CD8-positive, alpha-beta memory T cell (primary cell): Measurements from ENCODE around the gene SHROOM2. TPM values are rescaled to one million over a fixed set of nuclear protein-coding genes. Genes with fewer than 3 reads are reported as not detected.

Experiments used
- CTCF ChIA-PET: fragments of 350-600 bp; sonication (Branson Sonifier 250); formaldehyde crosslinking; loops from one replicate; lab custom pipeline; 2021; ENCODE audit warnings: antibody characterized with exemption; lab: Charles Lee
- POLR2A ChIA-PET: fragments of 350-600 bp; sonication (Branson Sonifier 250); formaldehyde crosslinking; loops from one replicate; lab custom pipeline; 2021; ENCODE audit warnings: antibody characterized with exemption; lab: Charles Lee
- DNase-seq, 5 donors: peaks; one replicate each; pipeline versions ENCODE4 v3.0.0 to v3.0.0-alpha.2; 2020 to 2022; ENCODE audit warnings: mixed read lengths in 1 of 5
- H3K27ac ChIP-seq: one replicate; pipeline ENCODE4 v1.7.0; 2013; ENCODE audit warnings: low read depth, mild to moderate bottlenecking, low read length, moderate library complexity
- H3K27me3 ChIP-seq: 2 replicates; pipeline ENCODE4 v1.7.0; 2013; ENCODE audit warnings: low read length, mild to moderate bottlenecking; ENCODE audit not compliant: insufficient read depth, poor library complexity, severe bottlenecking
- H3K36me3 ChIP-seq: 2 replicates; pipeline ENCODE4 v1.7.0; 2013; ENCODE audit warnings: mild to moderate bottlenecking, low read length, moderate library complexity; ENCODE audit not compliant: insufficient read depth
- H3K4me1 ChIP-seq: 2 replicates; pipeline ENCODE4 v1.7.0; 2013; ENCODE audit warnings: mild to moderate bottlenecking, low read length, moderate library complexity; ENCODE audit not compliant: insufficient read depth
- H3K4me3 ChIP-seq: 2 replicates; pipeline ENCODE4 v1.7.0; 2013; ENCODE audit warnings: mild to moderate bottlenecking, low read length
- H3K9me3 ChIP-seq: 2 replicates; pipeline ENCODE4 v1.7.0; 2013; ENCODE audit warnings: mild to moderate bottlenecking, low read length
- H3K27ac Mint-ChIP-seq, 8 donors: one replicate each; pipeline ENCODE4 v1.8.0; 2020 to 2021; ENCODE audit warnings: mixed read lengths in 8 of 8, mild to moderate bottlenecking in 6 of 8, inconsistent platforms in 3 of 8, moderate library complexity in 3 of 8
- H3K27me3 Mint-ChIP-seq, 2 donors: one replicate each; pipeline ENCODE4 v1.8.0; 2020 to 2021; ENCODE audit warnings: mixed read lengths in 2 of 2, mild to moderate bottlenecking in 1 of 2, moderate library complexity in 1 of 2
- H3K36me3 Mint-ChIP-seq, 3 donors: one replicate each; pipeline ENCODE4 v1.8.0; 2020 to 2021; ENCODE audit warnings: mixed read lengths in 3 of 3, inconsistent platforms in 1 of 3, mild to moderate bottlenecking in 1 of 3
- H3K4me1 Mint-ChIP-seq, 3 donors: one replicate each; pipeline ENCODE4 v1.8.0; 2020 to 2021; ENCODE audit warnings: mixed read lengths in 3 of 3, inconsistent platforms in 1 of 3, mild to moderate bottlenecking in 1 of 3
- H3K4me3 Mint-ChIP-seq, 7 donors: one replicate each; pipeline ENCODE4 v1.8.0; 2020 to 2021; ENCODE audit warnings: mixed read lengths in 7 of 7, mild to moderate bottlenecking in 6 of 7, moderate library complexity in 4 of 7, inconsistent platforms in 2 of 7
- H3K9me3 Mint-ChIP-seq, 5 donors: one replicate each; pipeline ENCODE4 v1.8.0; 2020 to 2022; ENCODE audit warnings: mixed read lengths in 5 of 5, mild to moderate bottlenecking in 3 of 5, moderate library complexity in 2 of 5, inconsistent platforms in 1 of 5
- polyA plus RNA-seq: library from polyadenylated mRNA; unstranded; fragments of 300-500 nt; fragmentation: Illumina TruSeq; gene quantifications from one replicate; pipeline ENCODE4 v1.2.3, GENCODE V29; 2021
- total RNA-seq, 2 experiments: library from RNA; stranded (reverse); gene quantifications; one replicate each; pipeline ENCODE4 v1.2.3, GENCODE V29; 2021

SHROOM2 gene, protein sequence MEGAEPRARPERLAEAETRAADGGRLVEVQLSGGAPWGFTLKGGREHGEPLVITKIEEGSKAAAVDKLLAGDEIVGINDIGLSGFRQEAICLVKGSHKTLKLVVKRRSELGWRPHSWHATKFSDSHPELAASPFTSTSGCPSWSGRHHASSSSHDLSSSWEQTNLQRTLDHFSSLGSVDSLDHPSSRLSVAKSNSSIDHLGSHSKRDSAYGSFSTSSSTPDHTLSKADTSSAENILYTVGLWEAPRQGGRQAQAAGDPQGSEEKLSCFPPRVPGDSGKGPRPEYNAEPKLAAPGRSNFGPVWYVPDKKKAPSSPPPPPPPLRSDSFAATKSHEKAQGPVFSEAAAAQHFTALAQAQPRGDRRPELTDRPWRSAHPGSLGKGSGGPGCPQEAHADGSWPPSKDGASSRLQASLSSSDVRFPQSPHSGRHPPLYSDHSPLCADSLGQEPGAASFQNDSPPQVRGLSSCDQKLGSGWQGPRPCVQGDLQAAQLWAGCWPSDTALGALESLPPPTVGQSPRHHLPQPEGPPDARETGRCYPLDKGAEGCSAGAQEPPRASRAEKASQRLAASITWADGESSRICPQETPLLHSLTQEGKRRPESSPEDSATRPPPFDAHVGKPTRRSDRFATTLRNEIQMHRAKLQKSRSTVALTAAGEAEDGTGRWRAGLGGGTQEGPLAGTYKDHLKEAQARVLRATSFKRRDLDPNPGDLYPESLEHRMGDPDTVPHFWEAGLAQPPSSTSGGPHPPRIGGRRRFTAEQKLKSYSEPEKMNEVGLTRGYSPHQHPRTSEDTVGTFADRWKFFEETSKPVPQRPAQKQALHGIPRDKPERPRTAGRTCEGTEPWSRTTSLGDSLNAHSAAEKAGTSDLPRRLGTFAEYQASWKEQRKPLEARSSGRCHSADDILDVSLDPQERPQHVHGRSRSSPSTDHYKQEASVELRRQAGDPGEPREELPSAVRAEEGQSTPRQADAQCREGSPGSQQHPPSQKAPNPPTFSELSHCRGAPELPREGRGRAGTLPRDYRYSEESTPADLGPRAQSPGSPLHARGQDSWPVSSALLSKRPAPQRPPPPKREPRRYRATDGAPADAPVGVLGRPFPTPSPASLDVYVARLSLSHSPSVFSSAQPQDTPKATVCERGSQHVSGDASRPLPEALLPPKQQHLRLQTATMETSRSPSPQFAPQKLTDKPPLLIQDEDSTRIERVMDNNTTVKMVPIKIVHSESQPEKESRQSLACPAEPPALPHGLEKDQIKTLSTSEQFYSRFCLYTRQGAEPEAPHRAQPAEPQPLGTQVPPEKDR (N-terminal part only)
- total RNA-seq (not detected), polyA plus RNA-seq (not detected)

DNA sequence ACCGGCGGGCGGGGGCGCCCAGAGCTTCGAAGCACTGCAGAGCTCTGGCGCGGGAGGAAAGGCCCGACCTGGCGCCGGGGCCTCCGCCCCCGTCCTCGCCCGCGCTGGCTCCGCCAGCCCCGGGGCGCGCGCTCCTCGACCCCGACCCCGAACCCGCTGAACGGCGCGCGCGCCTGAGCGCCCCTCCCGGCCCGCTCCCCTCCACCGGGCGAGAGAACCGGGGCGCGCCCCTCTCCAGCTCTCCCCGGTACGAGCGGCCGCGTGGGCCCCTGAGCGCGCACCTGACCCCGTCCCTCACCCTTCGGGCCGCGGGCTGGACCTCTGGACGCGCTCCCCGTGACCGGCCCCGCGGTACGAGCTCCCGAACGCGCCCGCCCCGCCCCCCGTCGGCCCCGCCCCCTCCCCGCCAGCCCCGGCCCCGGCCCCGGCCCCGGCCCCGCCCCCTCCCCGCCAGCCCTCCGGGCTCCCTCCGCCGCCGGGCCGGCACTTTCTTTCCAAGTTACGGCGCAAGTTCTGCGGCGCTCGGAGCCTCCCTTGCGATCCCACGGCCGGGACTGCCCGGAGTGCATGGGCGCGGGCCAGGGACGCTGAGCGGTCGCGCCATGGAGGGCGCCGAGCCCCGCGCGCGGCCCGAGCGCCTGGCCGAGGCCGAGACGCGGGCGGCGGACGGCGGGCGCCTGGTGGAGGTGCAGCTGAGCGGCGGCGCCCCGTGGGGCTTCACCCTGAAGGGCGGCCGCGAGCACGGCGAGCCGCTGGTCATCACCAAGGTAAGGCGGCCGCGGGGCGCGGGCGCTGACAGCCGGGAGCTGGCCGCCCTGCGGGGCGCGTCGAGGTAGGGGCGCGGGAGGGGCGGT lies at the start of gene SHROOM2:
SHROOM2 (plus strand) TSS at position 486 of the 854 bp plus-strand sequence; CDS start at position 603, 117 bp downstream.
- no peaks in the 10 kb centered on the region for H3K36me3 ChIP-seq
- H3K4me3 ChIP-seq: no peak within 1 kb of the TSS
- no peak within 1 kb of the TSS for H3K27ac ChIP-seq
- Mint-ChIP-seq H3K27me3 (peaks cover 21 to 29% of the 10 kb centered on the region in 2 donors), H3K4me3 (peak within 1 kb of the TSS in 4 of 7 donors; percentile 12 to 69 (median 42)), H3K27ac (no peak within 1 kb of the TSS), H3K4me1 (peaks cover 0 to 8% (median 0%) of the 10 kb centered on the region in 3 donors), H3K9me3 (no peaks in the 10 kb centered on the region), H3K36me3 (no peaks in the 10 kb centered on the region)
- no peaks in the 10 kb centered on the region for H3K27me3 ChIP-seq
- H3K4me1 ChIP-seq: no peaks in the 10 kb centered on the region
- CTCF ChIA-PET: no interaction called here
- no peaks in the 10 kb centered on the region for H3K9me3 ChIP-seq
- DNase-seq: no peak
- POLR2A ChIA-PET: no interaction called here

DNA sequence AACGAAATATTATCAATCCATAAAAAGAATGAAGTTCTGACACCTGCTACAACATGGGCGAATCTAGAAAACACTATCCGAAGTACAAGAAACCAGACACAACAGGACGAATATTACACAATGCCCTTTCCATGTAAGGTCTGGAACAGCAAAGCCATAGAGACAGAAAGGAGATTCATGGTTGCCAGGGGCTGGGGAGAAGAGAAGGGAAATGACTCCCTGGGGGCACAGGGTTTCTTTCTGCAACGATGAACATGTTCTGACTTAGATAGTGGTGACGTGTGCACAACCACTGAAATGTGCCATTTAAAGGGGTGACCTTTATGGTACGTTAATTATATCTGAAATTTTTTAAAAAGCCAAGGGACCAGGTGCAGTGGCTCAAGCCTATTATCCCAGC lies 48.9 kb upstream of the SHROOM2 start:
- Mint-ChIP-seq H3K27ac (no peak overlapping the region), H3K27me3 (peaks cover 0 to 6% of the 10 kb centered on the region in 2 donors), H3K9me3 (peaks cover 0 to 5% (median 0%) of the 10 kb centered on the region in 5 donors), H3K4me1 (no peaks in the 10 kb centered on the region), H3K36me3 (no peaks in the 10 kb centered on the region), H3K4me3 (no peak overlapping the region)
- Histone ChIP-seq H3K9me3 (no peaks in the 10 kb centered on the region), H3K4me1 (no peaks in the 10 kb centered on the region), H3K36me3 (no peaks in the 10 kb centered on the region), H3K27me3 (no peaks in the 10 kb centered on the region), H3K27ac (no peak overlapping the region), H3K4me3 (no peak overlapping the region)
- ChIA-PET CTCF (no interaction called here), POLR2A (no interaction called here)
- no peak for DNase-seq

DNA sequence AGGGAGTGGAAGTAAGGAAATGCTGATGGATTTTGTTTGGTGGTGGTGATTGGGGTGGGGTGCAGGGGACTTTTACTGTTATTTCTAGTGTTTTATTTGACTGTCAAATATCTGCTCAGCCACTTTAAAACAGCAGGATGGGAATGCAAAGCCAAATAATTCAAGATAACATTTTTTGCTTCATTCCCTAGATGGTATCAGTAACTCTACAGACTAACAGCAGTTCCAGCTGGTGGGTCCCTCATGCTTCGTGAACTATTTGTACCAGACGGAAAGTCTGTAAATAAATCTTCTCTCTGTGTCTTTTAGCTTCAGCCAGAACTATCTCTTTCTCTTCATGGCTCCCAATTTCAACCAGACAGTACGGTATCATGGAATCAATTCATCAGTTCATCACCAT lies 48.1 kb upstream of the SHROOM2 start:
- peak overlapping the region in 1 of 8 donors; percentile 2 for H3K27ac Mint-ChIP-seq
- H3K9me3 Mint-ChIP-seq: peaks cover 0 to 5% (median 0%) of the 10 kb centered on the region in 5 donors
- POLR2A ChIA-PET: no interaction called here
- CTCF ChIA-PET: no interaction called here
- H3K27me3 Mint-ChIP-seq: peaks cover 0 to 6% of the 10 kb centered on the region in 2 donors
- H3K4me1 Mint-ChIP-seq: no peaks in the 10 kb centered on the region
- no peak overlapping the region for H3K4me3 Mint-ChIP-seq
- no peaks in the 10 kb centered on the region for H3K9me3 ChIP-seq
- no peaks in the 10 kb centered on the region for H3K27me3 ChIP-seq
- no peaks in the 10 kb centered on the region for H3K36me3 ChIP-seq
- no peak for DNase-seq
- H3K27ac ChIP-seq: no peak overlapping the region
- no peaks in the 10 kb centered on the region for H3K36me3 Mint-ChIP-seq
- H3K4me3 ChIP-seq: no peak overlapping the region
- H3K4me1 ChIP-seq: no peaks in the 10 kb centered on the region

DNA sequence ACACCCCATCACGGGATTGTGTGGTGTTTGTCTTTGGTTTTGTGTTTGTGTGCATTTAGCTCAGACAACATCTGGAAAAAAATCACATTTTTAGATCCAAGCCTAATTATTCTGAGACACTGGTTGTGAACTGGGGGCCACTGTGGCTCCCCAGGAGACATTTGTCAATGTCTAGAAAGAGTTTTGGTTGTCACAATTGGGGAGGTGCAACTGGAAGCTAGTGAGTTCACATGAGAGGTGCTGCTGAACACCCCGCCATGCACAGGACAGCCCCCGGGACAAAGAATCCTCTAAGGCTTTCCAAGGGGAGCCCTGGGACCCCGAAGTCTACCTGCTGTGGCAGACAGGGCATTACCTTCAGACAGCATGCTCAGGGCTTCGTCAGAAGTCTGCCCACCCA lies 47.1 kb upstream of the SHROOM2 start:
- Histone ChIP-seq H3K36me3 (no peaks in the 10 kb centered on the region), H3K4me3 (no peak overlapping the region), H3K27ac (no peak overlapping the region), H3K27me3 (no peaks in the 10 kb centered on the region), H3K4me1 (no peaks in the 10 kb centered on the region), H3K9me3 (no peaks in the 10 kb centered on the region)
- H3K4me3 Mint-ChIP-seq: no peak overlapping the region
- no peak for DNase-seq
- H3K9me3 Mint-ChIP-seq: peaks cover 0 to 7% (median 0%) of the 10 kb centered on the region in 5 donors
- no peaks in the 10 kb centered on the region for H3K4me1 Mint-ChIP-seq
- H3K27ac Mint-ChIP-seq: no peak overlapping the region
- ChIA-PET CTCF (no interaction called here), POLR2A (no interaction called here)
- H3K36me3 Mint-ChIP-seq: peaks cover 0 to 5% (median 0%) of the 10 kb centered on the region in 3 donors
- peaks cover 0 to 6% of the 10 kb centered on the region in 2 donors for H3K27me3 Mint-ChIP-seq

DNA sequence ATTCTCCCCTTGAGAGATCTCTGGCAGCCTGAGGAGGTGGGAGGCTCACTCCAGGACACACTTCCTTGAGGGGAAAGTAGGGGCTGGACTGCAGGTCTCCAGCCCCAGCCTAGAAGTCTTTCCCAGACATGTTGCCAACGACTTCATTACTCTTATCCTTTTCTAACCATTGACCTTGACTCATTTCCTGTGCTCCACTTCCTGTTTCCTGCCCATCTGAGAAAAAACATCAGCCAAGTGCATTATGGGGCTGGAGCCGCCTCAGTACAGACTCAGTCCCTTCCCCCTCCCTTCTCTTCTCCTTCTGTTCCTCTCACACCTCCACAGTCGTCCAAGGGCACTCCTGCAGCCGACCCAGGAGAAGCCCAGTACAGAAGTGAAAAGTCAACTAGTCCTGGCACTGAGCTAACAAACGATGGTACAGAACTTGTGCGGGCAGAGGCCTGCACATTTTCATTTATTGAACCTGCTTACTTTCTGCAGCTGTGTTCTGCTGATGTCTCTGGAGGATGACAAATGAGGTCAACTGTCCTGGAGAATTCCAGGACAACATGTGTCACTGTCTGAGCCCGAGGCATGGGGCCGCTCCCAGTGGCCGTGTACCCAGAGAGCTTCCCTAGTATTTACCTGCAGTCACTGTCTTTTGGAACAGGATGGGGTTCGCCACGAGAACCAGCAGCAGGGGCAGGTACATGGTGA lies 40.7 kb upstream of the SHROOM2 start:
- Mint-ChIP-seq H3K9me3 (peaks cover 0 to 13% (median 8%) of the 10 kb centered on the region in 5 donors), H3K4me3 (peak overlapping the region in 5 of 7 donors; percentile 5 to 53 (median 36)), H3K27ac (peak overlapping the region in 1 of 8 donors; percentile 1), H3K27me3 (peaks cover 0 to 3% of the 10 kb centered on the region in 2 donors), H3K36me3 (peaks cover 0 to 15% (median 3%) of the 10 kb centered on the region in 3 donors), H3K4me1 (peaks cover 7 to 20% (median 16%) of the 10 kb centered on the region in 3 donors)
- CTCF ChIA-PET: no interaction called here
- Histone ChIP-seq H3K27me3 (no peaks in the 10 kb centered on the region), H3K9me3 (no peaks in the 10 kb centered on the region), H3K27ac (no peak overlapping the region), H3K4me3 (no peak overlapping the region), H3K4me1 (peaks cover 4% of the 10 kb centered on the region), H3K36me3 (no peaks in the 10 kb centered on the region)
- DNase-seq: no peak
- POLR2A ChIA-PET: no interaction called here

DNA sequence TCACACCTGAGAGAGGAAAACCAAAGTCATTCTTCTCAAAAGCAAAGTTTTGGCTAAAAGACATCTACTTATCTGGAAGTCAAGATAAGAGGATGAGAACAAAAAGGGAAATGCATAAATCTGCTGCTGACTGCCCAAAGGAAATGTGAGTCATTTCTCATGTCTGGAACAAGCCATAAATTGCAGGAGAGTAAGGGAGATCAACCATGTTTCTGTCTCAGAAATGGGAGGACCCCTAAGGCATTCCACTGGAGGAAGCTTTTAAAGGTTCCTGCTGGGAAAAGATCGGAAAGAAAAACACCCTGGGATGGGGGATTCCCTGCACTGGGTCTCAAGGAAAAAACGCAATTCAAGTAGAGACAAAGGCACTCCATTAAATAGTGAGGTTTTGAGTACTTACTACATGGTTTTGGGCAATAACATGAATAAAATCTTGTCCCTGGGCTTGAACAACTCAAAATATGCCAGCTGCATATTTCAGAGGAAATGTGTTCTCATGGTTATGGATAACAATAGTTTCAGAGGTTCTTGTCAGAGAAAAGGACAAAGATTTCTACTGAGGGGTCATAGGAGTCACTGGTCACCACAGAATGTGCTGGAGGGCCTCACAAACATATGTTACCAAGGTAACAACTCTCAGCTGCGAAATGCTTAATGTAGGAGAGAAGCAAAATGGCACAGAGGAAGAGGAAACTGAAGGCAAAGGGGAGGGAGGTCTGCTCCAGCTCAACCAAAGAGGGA lies 39.9 kb upstream of the SHROOM2 start:
- DNase-seq: no peak
- peaks cover 0 to 13% (median 8%) of the 10 kb centered on the region in 5 donors for H3K9me3 Mint-ChIP-seq
- Histone ChIP-seq H3K4me1 (peaks cover 4% of the 10 kb centered on the region), H3K27me3 (no peaks in the 10 kb centered on the region), H3K4me3 (no peak overlapping the region), H3K27ac (no peak overlapping the region), H3K9me3 (no peaks in the 10 kb centered on the region), H3K36me3 (no peaks in the 10 kb centered on the region)
- peaks cover 7 to 20% (median 16%) of the 10 kb centered on the region in 3 donors for H3K4me1 Mint-ChIP-seq
- H3K27me3 Mint-ChIP-seq: peaks cover 0 to 3% of the 10 kb centered on the region in 2 donors
- POLR2A ChIA-PET: no interaction called here
- no peak overlapping the region for H3K27ac Mint-ChIP-seq
- CTCF ChIA-PET: no interaction called here
- H3K36me3 Mint-ChIP-seq: peaks cover 0 to 15% (median 3%) of the 10 kb centered on the region in 3 donors
- peak overlapping the region in 1 of 7 donors; percentile 5 for H3K4me3 Mint-ChIP-seq
